NCI-H2029 treated with DMSO at 0.1 percent for 48 hours (cell line): ENCODE data around the gene URAD.

ENCODE experiments used
- DNase-seq: peaks from one replicate; lab custom pipeline; 2025; lab: John Stamatoyannopoulos, UW

URAD gene

DNA sequence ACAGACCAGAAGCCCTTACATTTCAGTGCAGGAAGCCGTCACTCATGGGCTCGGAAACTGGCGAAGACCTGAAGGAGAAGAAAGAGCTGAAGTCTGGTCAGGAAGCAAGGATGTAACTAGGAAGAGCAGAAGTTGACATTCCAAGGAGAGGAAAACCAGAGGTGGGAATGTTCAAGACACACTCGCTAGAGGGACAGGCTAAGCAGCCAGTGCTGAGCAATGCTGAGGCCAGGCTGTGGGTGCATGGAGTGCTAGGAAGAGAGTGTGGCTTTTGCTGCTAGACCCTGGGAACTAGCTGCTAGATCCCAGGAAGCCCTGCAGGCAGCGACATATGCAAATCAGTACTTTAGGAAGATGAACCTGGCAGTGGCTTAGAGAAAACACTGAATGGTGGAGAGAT is 12.1 kb upstream of the URAD start:
- DNase-seq: no peak

DNA sequence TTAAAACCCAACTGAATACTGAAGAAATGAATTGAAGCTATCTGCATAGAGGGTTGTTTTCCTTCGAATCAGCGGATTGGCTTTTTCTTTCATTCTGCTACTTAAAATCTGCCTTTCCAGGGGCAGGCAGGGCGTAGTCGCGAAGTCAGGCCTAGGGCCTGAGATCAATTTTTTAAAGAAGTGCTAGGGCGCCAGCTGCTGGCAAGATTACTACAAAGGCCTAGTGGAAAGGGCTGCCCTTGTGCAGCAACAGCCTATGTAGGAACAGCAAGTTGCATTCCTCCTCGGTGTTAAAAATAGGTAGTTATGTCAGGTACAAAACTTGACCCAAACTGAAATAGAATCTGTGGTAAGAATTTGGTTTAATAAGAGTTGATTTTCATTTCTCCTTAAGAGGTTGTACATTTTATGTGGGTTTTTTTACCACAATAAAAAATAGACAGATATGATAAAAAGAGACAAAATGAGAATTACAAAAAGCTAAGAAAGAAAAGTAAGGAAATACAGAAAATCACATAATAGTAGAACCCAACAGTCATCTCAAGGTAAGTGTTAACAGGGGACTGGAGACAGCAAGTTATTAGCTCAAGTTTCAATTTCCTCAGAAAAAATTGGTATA is 9.5 kb upstream of the URAD start:
- no peak for DNase-seq

- DNase-seq: no peak
These were observed 3.4 kb upstream of the URAD start for GRCh38 chr13:27991881-27992280.

- DNase-seq: no peak
These were observed 2.9 kb downstream of the URAD start for GRCh38 chr13:27985600-27985999.

- no peak for DNase-seq
These were observed 6.1 kb downstream of the URAD start for GRCh38 chr13:27982361-27982760.

DNA sequence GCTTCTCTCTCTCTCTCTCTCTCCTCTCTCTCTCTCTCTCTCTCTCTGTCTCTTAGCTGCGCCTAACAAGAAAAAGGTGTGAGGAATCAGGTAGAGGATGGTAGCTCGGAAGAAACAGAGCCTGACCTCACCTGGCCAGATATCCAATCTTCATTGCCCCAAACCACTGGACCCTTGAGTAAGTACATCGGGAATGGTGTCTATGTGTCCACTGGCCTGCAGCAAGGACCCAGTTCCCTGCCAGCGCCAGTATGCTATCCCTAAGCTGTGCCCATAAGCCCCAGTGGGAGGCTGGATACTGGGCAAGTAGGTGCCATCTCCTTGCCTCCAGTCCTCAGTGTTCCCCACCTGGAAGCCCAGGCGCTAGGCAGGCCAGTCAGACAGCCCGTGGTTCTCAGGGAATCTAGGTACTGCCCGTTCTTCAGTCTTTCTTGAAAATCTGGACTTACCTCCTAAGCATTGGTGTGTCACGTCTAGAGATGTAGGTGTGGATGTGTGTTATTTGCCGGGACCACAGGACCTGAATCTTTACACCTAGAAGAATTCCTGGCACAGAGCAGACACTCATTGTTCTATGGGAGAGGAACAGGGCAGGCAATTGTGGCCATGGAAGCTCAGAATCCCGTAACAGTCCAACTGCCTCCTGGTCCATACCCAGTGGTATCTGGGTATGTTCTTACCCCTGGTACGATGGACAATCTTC is 7.3 kb downstream of the URAD start:
- DNase-seq: no peak

DNA sequence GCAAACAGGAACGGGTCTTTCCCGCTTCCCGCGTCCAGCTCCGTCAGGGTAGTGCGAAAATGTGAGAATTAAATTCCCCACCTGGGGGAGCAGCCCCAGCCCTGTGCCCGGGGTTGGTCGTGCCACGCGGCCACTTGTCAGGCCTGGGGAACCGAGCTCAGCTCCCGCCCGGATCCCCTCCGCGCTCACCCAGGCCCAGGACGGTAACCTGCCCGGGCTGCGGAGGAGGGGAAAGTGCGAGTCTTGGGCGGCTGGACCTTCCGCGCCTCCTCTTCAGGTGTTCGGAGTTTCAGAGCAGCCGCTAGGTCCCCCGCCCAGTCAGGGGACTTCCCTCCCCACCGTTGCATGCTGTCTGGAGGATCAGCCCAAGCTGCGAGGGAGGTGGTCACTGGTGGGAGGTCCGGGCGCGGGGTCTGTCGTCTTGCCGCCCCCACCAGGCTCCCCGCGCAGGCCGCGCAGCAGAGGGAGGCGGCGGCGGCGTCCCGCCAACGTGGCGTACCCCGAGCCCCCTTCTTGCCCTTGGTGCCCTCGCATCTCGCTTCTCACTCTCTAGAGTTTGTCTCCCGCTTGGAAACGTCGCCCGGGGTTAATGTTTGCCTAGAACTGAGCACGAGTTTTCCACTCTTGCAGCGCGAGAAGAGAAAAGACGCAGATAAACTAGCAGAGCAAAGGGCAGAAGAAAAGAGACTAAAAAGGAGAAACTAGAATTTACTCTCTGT is 8.1 kb downstream of the URAD start:
- no peak for DNase-seq

DNA sequence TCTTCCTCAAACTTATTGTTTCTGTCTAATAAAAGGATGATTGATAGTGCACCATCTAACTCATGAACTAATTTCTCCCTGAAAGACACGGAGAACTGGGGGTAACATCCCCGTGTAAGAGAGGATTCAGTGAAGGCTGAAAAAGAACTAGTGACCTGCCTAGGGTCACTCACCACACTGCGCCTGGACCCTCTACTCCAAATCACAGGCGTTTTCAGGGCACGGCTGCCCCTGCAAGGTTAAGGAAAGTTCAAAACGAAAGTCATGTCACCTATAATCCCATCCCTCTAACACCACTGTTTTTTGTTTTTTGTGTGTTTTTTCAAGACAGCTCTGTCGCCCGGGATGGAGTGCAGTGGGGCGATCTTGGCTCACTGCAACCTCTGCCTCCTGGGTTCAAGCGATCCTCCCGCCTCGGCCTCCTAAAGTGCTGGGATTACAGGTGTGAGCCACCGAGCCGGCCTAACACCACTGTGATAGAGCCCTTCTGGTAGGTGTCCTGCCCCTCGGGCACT is 8.7 kb downstream of the URAD start:
- no peak for DNase-seq

- no peak for DNase-seq
These were observed 9.4 kb downstream of the URAD start for GRCh38 chr13:27979001-27979643.

GRCh38 chr13:27978301-27978968 is 10.1 kb downstream of the URAD start:
- no peak for DNase-seq

- DNase-seq: no peak
These were observed 10.8 kb downstream of the URAD start for GRCh38 chr13:27977476-27978300.

- no peak for DNase-seq
These were observed 12.0 kb downstream of the URAD start for GRCh38 chr13:27976362-27977091.

DNA sequence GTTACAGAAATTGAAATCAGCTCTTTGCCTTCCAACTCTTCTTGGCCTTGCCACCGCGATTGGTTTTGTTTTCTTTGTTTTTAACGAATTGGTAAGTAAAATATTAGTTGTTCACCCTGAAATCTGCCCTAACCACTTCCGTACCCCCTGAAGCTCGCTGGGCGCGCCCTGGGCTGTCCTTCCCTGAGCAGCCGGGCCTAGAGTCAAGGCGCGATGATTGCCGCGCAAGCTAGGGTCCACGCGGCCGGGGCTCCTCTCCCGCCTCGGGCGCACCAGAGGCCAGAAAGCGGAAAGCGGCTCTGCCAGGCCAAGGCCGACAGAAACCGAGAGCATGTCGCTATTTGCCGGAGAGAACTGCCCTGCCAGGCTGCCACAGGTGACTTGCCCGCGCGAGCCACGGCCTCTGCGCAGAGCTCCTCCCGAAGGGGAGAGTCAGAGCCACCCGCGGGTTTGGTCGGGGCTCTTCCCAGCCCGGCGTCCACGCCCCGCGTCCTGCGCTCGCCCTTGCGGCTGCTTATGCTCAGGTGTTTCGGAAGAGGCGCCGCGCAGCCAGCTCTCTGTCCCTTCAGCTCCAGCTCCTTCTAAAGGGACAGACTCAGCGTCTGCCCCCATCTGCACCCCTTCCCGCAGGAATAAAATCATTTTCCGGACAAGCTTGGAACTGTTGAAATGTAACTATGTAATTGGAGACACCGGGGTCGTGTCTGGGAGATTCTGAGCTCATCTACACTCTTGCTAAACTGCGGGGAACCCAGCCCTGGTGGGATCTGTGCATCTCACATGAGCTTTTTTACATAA is 12.7 kb downstream of the URAD start:
- DNase-seq: no peak

DNA sequence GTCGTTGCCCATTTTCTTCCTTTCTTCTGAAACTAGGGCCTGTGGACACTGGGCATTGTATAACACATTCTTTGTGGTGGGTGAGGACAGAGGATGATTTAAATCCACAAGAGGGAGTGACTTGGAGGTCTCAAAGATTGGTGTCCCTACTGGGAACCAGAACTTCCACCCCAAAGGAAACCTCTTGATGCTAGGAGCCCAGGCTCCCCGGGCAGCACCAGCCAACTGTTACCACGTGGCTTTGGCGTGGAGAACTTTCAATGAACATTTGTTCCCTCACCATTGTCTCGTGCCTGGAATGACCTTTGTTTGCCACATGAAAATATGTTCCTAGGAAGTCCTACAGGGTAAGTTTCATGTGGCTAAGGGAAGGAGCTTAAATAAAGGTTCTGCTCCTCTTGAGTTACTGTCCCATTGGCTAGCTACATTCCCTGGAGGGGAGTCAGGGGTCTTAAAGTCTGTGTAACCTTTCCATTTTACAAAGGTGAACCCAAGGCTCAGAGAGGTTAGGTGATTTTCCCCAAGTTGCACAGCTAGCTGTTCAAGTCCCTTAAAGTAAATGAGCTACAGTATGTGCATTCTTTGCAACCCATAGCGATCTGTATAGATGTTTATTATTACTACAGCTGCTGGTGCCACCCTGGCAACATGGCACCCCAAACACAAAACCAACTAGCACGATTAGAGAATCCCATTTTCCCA is 14.4 kb downstream of the URAD start:
- DNase-seq: no peak

DNA sequence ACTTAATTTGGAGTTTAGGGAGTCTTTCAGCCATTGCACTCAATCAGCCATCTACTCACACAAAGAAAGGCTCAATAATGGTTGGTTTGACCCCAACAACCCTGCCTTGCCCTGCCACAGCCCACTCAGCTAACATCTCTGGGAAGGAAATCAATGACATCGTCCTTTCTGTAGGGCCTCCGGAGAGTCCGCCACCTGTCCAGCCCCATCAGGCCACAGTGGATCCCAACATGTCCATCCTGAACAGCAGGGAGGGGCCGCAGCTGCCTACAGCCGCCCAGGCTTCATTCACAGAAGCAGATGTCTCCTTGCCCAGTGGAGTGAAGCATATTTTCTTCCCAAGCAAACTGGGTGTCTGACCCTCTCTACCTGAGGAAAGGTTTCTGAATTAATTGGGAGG is 15.2 kb downstream of the URAD start:
- no peak for DNase-seq

GRCh38 chr13:27972478-27972820 is 16.0 kb downstream of the URAD start:
- no peak for DNase-seq

- no peak for DNase-seq
These were observed 16.6 kb downstream of the URAD start for GRCh38 chr13:27971776-27972477.

- no peak for DNase-seq
These were observed 17.3 kb downstream of the URAD start for GRCh38 chr13:27971236-27971645.
